ACHN (cell line): Measurements from ENCODE around the gene DMRTC2.
"Not testable (repeated sequence)": the region's sequence is repeated elsewhere in the genome, so short reads cannot be mapped to it uniquely, and the experiment has no call there.

Source experiments
- DNase-seq: peaks from one replicate; pipeline ENCODE4 v3.0.0-alpha.2; 2015
- in situ Hi-C: cut with HindIII; loops from 2 replicates; pipeline ENCODE4 v1.10.0; 2017; ENCODE audit warnings: low sequenced_read_pairs, low pct_ligation_motif_present, low pct_unique_long_range_greater_than_20kb

The DMRTC2 gene

GRCh38 chr19:41864374-41864773 lies 19.5 kb downstream of the DMRTC2 start:
- in situ Hi-C loops, result no loop called here
- DNase-seq, result no peak

GRCh38 chr19:41866284-41866683 lies 21.4 kb downstream of the DMRTC2 start:
- in situ Hi-C loops, result no loop called here
- no peak for DNase-seq

GRCh38 chr19:41868120-41868988 lies 23.5 kb downstream of the DMRTC2 start:
- in situ Hi-C loops, result no loop called here
- DNase-seq, result no peak

- in situ Hi-C loops, result no loop called here
- DNase-seq, result no peak
These were observed 24.1 kb downstream of the DMRTC2 start for GRCh38 chr19:41868989-41869300.

- DNase-seq, result no peak
- in situ Hi-C loops, result no loop called here
These were observed 24.6 kb downstream of the DMRTC2 start for GRCh38 chr19:41869374-41869955.

GRCh38 chr19:41870401-41870873 lies 25.6 kb downstream of the DMRTC2 start:
- DNase-seq, result peak; percentile 67
- in situ Hi-C loops, result no loop called here

GRCh38 chr19:41871573-41872383 lies 26.9 kb downstream of the DMRTC2 start:
- no peak for DNase-seq
- in situ Hi-C loops, result no loop called here

- DNase-seq, result no peak
- in situ Hi-C loops, result no loop called here
These were observed 27.5 kb downstream of the DMRTC2 start for GRCh38 chr19:41872384-41872774.

- in situ Hi-C loops, result no loop called here
- DNase-seq, result peak; percentile 71
These were observed 28.2 kb downstream of the DMRTC2 start for GRCh38 chr19:41872775-41873647.

- DNase-seq, in situ Hi-C loops: not testable (repeated sequence)
These were observed 31.1 kb downstream of the DMRTC2 start for GRCh38 chr19:41875973-41876372.

- no peak for DNase-seq
- in situ Hi-C loops, result no loop called here
These were observed 32.3 kb downstream of the DMRTC2 start, which contains the start of gene CD79A for GRCh38 chr19:41876847-41877832. TSS of gene CD79A (plus strand) at chr19:41877279. CDS start at chr19:41877305, 26 bp downstream.

GRCh38 chr19:41877916-41878905 lies 33.4 kb downstream of the DMRTC2 start:
- DNase-seq, result no peak

GRCh38 chr19:41879080-41879479 lies 34.2 kb downstream of the DMRTC2 start:
- DNase-seq, result no peak
- in situ Hi-C loops, result no loop called here

More at GRCh38 chr19:41877916-41878905, 33.4 kb downstream of the DMRTC2 start:
- in situ Hi-C loops, result no loop called here

GRCh38 chr19:41879670-41880328 lies 35.0 kb downstream of the DMRTC2 start:
- in situ Hi-C loops, result no loop called here

GRCh38 chr19:41880329-41880708 lies 35.5 kb downstream of the DMRTC2 start:
- in situ Hi-C loops, result no loop called here

More at GRCh38 chr19:41879670-41880328, 35.0 kb downstream of the DMRTC2 start:
- no peak for DNase-seq

More at GRCh38 chr19:41880329-41880708, 35.5 kb downstream of the DMRTC2 start:
- no peak for DNase-seq
